ENCODE measurements around the gene COL4A4. TPM values are rescaled to one million over a fixed set of nuclear protein-coding genes. Genes with fewer than 3 reads are reported as not detected.
"Not testable (repeated sequence)": the region's sequence is repeated elsewhere in the genome, so short reads cannot be mapped to it uniquely, and the experiment has no call there.

Gene COL4A4
- total and polyA plus RNA-seq, 10 donors, result 2.0 to 8.4 (median 5.4) TPM

- intact Hi-C loops (cut with DNase I; ENCODE audit: low total_unique reads), result no loop called here
- TF ChIP-seq POLR2AphosphoS5 (IDR thresholded peaks at IDR 0.05), result no peak
- TF ChIP-seq POLR2A (IDR thresholded peaks at IDR 0.05), result no peak
- TF ChIP-seq CTCF (IDR thresholded peaks at IDR 0.05 in 8 of 11, conservative IDR thresholded peaks at IDR 0.05 in 3 of 11), result no peak
- Histone ChIP-seq H3K36me3 (no peaks in the 10 kb centered on the region), H3K4me3 (no peak overlapping the region), H3K27me3 (replicated peaks in 1 of 7) (no peaks in the 10 kb centered on the region), H3K27ac (peak overlapping the region in 3 of 8 donors; percentile 4 to 37 (median 9)), H3K9me3 (no peaks in the 10 kb centered on the region), H3K4me1 (peaks cover 0 to 9% (median 4%) of the 10 kb centered on the region in 6 donors)
- WGBS, 5 donors, result 73 to 79% (median 77%) methylated on average over 10 to 11 of the region's 11 CpGs
- DNase-seq, result no peak
Measured at GRCh38 chr2:227179988-227180685, 16.1 kb upstream of the COL4A4 start.

- peaks cover 0 to 9% (median 4%) of the 10 kb centered on the region in 6 donors for H3K4me1 ChIP-seq
- intact Hi-C loops (cut with DNase I; ENCODE audit: low total_unique reads), result no loop called here
- H3K9me3 ChIP-seq, result no peaks in the 10 kb centered on the region
- H3K27me3 ChIP-seq (replicated peaks in 1 of 7), result no peaks in the 10 kb centered on the region
- TF ChIP-seq POLR2A (IDR thresholded peaks at IDR 0.05), result no peak
- TF ChIP-seq POLR2AphosphoS5 (IDR thresholded peaks at IDR 0.05), result no peak
- no peak for TF ChIP-seq CTCF (IDR thresholded peaks at IDR 0.05 in 8 of 11, conservative IDR thresholded peaks at IDR 0.05 in 3 of 11)
- H3K36me3 ChIP-seq, result no peaks in the 10 kb centered on the region
- no peak overlapping the region for H3K27ac ChIP-seq
- H3K4me3 ChIP-seq, result no peak overlapping the region
- WGBS, 5 donors, result 90 to 95% (median 93%) methylated on average over 12 of the region's 12 CpGs
- no peak for DNase-seq
Measured at GRCh38 chr2:227177592-227178336, 13.8 kb upstream of the COL4A4 start.

GRCh38 chr2:227171779-227172178 is 7.8 kb upstream of the COL4A4 start:
- H3K4me3 ChIP-seq; H3K27ac ChIP-seq; intact Hi-C loops (cut with DNase I; ENCODE audit: low total_unique reads); H3K27me3 ChIP-seq (replicated peaks in 1 of 7); H3K9me3 ChIP-seq; DNase-seq; H3K36me3 ChIP-seq; H3K4me1 ChIP-seq: not testable (repeated sequence)
- WGBS, 5 donors, result 86 to 93% (median 92%) methylated on average over 11 of the region's 11 CpGs

- DNase-seq, result peak; percentile 86
- no peaks in the 10 kb centered on the region for H3K36me3 ChIP-seq
- H3K27me3 ChIP-seq (replicated peaks in 1 of 7), result peaks cover 0 to 55% (median 25%) of the 10 kb centered on the region in 7 donors
- peak overlapping the region; percentile 58 to 90 (median 81) for H3K27ac ChIP-seq
- whole genome bisulfite sequencing, 5 donors, result 2 to 6% (median 4%) methylated on average over 36 to 38 of the region's 38 CpGs
- TF ChIP-seq POLR2AphosphoS5 (IDR thresholded peaks at IDR 0.05) (peak in 1 of 3 donors; percentile 75), CTCF (IDR thresholded peaks at IDR 0.05 in 8 of 11, conservative IDR thresholded peaks at IDR 0.05 in 3 of 11) (no peak)
- H3K9me3 ChIP-seq, result peaks cover 0 to 9% (median 0%) of the 10 kb centered on the region in 8 donors
- peak overlapping the region; percentile 41 to 80 (median 54) for H3K4me3 ChIP-seq
- intact Hi-C loops (cut with DNase I; ENCODE audit: low total_unique reads), result no loop called here
- peaks cover 4 to 30% (median 26%) of the 10 kb centered on the region in 6 donors for H3K4me1 ChIP-seq
Measured at GRCh38 chr2:227164763-227165291, 822 bp upstream of the COL4A4 start.

Measured in spleen (tissue), 11 donors.